H1 (cell line): ENCODE results near the gene KLF14. TPM values are rescaled to one million over a fixed set of nuclear protein-coding genes. Genes with fewer than 3 reads are reported as not detected.

Experiments used
- CTCF ChIA-PET: fragments of 300-600 bp; sonication (Branson Sonifier 250); formaldehyde crosslinking; loops from one replicate; lab custom pipeline; 2021; ENCODE audit not compliant: partially characterized antibody; lab: Charles Lee
- POLR2A ChIA-PET: fragments of 300-600 bp; sonication (Branson Sonifier 250); formaldehyde crosslinking; loops from one replicate; lab custom pipeline; 2021; ENCODE audit warnings: inconsistent platforms; ENCODE audit not compliant: partially characterized antibody; lab: Charles Lee
- DNase-seq, 2 experiments: peaks; one replicate each; pipeline versions ENCODE4 v3.0.0 to v3.0.0-alpha.2; 2010 to 2022; ENCODE audit warnings: low spot score in 2 of 2, low read depth in 1 of 2, mixed read lengths in 1 of 2
- FAIRE-seq: peaks from 2 replicates; lab custom pipeline; 2011; peaks lifted over from hg19 to GRCh38; lab: Jason Lieb, UNC
- H2AFZ ChIP-seq: 2 replicates; pipeline ENCODE4 v1.8.1; 2012; ENCODE audit warnings: low read length, inconsistent platforms
- H2AK5ac ChIP-seq: 2 replicates; pipeline ENCODE4 v1.6.1; 2013; ENCODE audit warnings: low read depth, low read length
- H2BK120ac ChIP-seq: replicated peaks from 2 replicates; pipeline ENCODE3; 2013; ENCODE audit warnings: low read depth, low read length, inconsistent platforms
- H2BK12ac ChIP-seq: 2 replicates; pipeline ENCODE4 v1.6.1; 2013; ENCODE audit warnings: low read depth, low read length
- H2BK15ac ChIP-seq: 2 replicates; pipeline ENCODE4 v1.6.1; 2013; ENCODE audit warnings: low read length
- H2BK20ac ChIP-seq: 2 replicates; pipeline ENCODE4 v1.6.1; 2013; ENCODE audit warnings: low read length
- H2BK5ac ChIP-seq: 2 replicates; pipeline ENCODE4 v1.6.1; 2013; ENCODE audit warnings: low read depth, low read length
- H3K14ac ChIP-seq: 2 replicates; pipeline ENCODE4 v1.6.1; 2013; ENCODE audit warnings: inconsistent platforms; ENCODE audit not compliant: insufficient read length
- H3K18ac ChIP-seq: 2 replicates; pipeline ENCODE4 v1.6.1; 2013; ENCODE audit warnings: low read length; ENCODE audit errors: extremely low read depth
- H3K23ac ChIP-seq: 2 replicates; pipeline ENCODE4 v1.6.1; 2013; ENCODE audit warnings: inconsistent platforms; ENCODE audit not compliant: insufficient read length
- H3K23me2 ChIP-seq: 2 replicates; pipeline ENCODE4 v1.6.1; 2013; ENCODE audit warnings: low read depth, low read length
- H3K27ac ChIP-seq: 2 replicates; pipeline ENCODE4 v1.6.1; 2011; ENCODE audit warnings: low read depth, low read length, inconsistent platforms
- H3K27me3 ChIP-seq, 4 experiments: replicated peaks in 1 of 4; 1 replicate in 1 of 4; 2 replicates in 3 of 4; pipeline versions ENCODE4 v1.6.1 to v1.8.1; 2011 to 2013; ENCODE audit warnings: low read length in 3 of 4, mild to moderate bottlenecking in 3 of 4, inconsistent platforms in 2 of 4, mixed read lengths in 2 of 4, moderate library complexity in 1 of 4; ENCODE audit not compliant: control insufficient read depth in 3 of 4, insufficient read depth in 3 of 4; ENCODE audit errors: extremely low read depth in 1 of 4
- H3K36me3 ChIP-seq, 4 experiments: 2 replicates each; pipeline versions ENCODE4 v1.6.1 to v1.8.1; 2011 to 2013; ENCODE audit warnings: mild to moderate bottlenecking in 4 of 4, low read length in 3 of 4, moderate library complexity in 2 of 4, control low read depth in 1 of 4, inconsistent platforms in 1 of 4; ENCODE audit not compliant: insufficient read depth in 4 of 4, control insufficient read depth in 2 of 4
- H3K4ac ChIP-seq: replicated peaks from 2 replicates; pipeline ENCODE3; 2013; ENCODE audit warnings: low read length, low read depth, mixed read lengths, inconsistent platforms; ENCODE audit not compliant: insufficient read length
- H3K4me1 ChIP-seq, 4 experiments: replicated peaks in 1 of 4; 1 replicate in 1 of 4; 2 replicates in 3 of 4; pipeline versions ENCODE4 v1.6.1 to v1.8.1; 2011 to 2013; ENCODE audit warnings: low read length in 3 of 4, inconsistent platforms in 2 of 4, mixed read lengths in 1 of 4; ENCODE audit not compliant: insufficient read depth in 4 of 4, control insufficient read depth in 3 of 4
- H3K4me2 ChIP-seq, 2 experiments: 2 replicates each; pipeline versions ENCODE4 v1.6.1 to v1.8.1; 2011 to 2013; ENCODE audit warnings: low read depth in 2 of 2, low read length in 2 of 2, control low read depth in 1 of 2, inconsistent platforms in 1 of 2, mild to moderate bottlenecking in 1 of 2; ENCODE audit not compliant: insufficient read depth in 1 of 2
- H3K4me3 ChIP-seq, 4 experiments: fragments of 200-600, 300-600 bp in 1 of 4; sonication (generic), shearing (Covaris generic), sonication (Bioruptor Twin) in 1 of 4; 2 replicates each; pipeline versions ENCODE4 v1.5.1 to v1.8.1; 2011 to 2016; ENCODE audit warnings: low read length in 4 of 4, low read depth in 3 of 4, control low read depth in 2 of 4, inconsistent platforms in 2 of 4, mild to moderate bottlenecking in 2 of 4, mixed read lengths in 1 of 4, moderate library complexity in 1 of 4; ENCODE audit not compliant: insufficient read depth in 2 of 4; ENCODE audit errors: extremely low read depth in 1 of 4
- H3K56ac ChIP-seq: replicated peaks from 2 replicates; pipeline ENCODE3; 2013; ENCODE audit warnings: low read depth, mild to moderate bottlenecking, mixed read lengths, low read length, inconsistent platforms; ENCODE audit not compliant: insufficient read length
- H3K79me1 ChIP-seq: 2 replicates; pipeline ENCODE4 v1.6.1; 2013; ENCODE audit warnings: low read depth, low read length, control low read depth
- H3K79me2 ChIP-seq, 2 experiments: 2 replicates each; pipeline versions ENCODE4 v1.6.1 to v1.8.1; 2012 to 2013; ENCODE audit warnings: low read length in 2 of 2, mild to moderate bottlenecking in 2 of 2, inconsistent platforms in 1 of 2; ENCODE audit not compliant: insufficient read depth in 2 of 2, control insufficient read depth in 1 of 2
- H3K9ac ChIP-seq, 4 experiments: replicated peaks in 1 of 4; 1 replicate in 1 of 4; 2 replicates in 3 of 4; pipeline versions ENCODE4 v1.6.1 to v1.8.1; 2011 to 2013; ENCODE audit warnings: low read depth in 3 of 4, low read length in 3 of 4, control low read depth in 2 of 4, mild to moderate bottlenecking in 2 of 4, moderate library complexity in 2 of 4, inconsistent platforms in 1 of 4; ENCODE audit errors: extremely low read depth in 1 of 4
- H3K9me3 ChIP-seq, 2 experiments: 2 replicates each; pipeline versions ENCODE4 v1.6.1 to v1.8.1; 2012 to 2013; ENCODE audit warnings: mild to moderate bottlenecking in 2 of 2, moderate library complexity in 2 of 2, control low read depth in 1 of 2, inconsistent platforms in 1 of 2, low read depth in 1 of 2, low read length in 1 of 2, mixed read lengths in 1 of 2; ENCODE audit not compliant: insufficient read depth in 2 of 2
- H4K20me1 ChIP-seq, 2 experiments: replicated peaks in 1 of 2; 2 replicates each; pipeline versions ENCODE3 to v1.8.1; 2011 to 2013; ENCODE audit warnings: inconsistent platforms in 2 of 2, low read length in 2 of 2, mild to moderate bottlenecking in 1 of 2; ENCODE audit not compliant: insufficient read depth in 2 of 2, control insufficient read depth in 1 of 2
- H4K5ac ChIP-seq: 2 replicates; pipeline ENCODE4 v1.6.1; 2013; ENCODE audit warnings: low read length, low read depth, mixed read lengths, inconsistent platforms; ENCODE audit not compliant: insufficient read length
- H4K8ac ChIP-seq: 2 replicates; pipeline ENCODE4 v1.8.0; 2013; ENCODE audit warnings: mild to moderate bottlenecking, moderate library complexity, low read length, inconsistent platforms; ENCODE audit not compliant: insufficient read depth; ENCODE audit errors: extremely low read depth
- H4K91ac ChIP-seq: replicated peaks from 2 replicates; pipeline ENCODE3; 2013; ENCODE audit warnings: low read length, mixed read lengths, inconsistent platforms; ENCODE audit not compliant: insufficient read length
- BACH1 ChIP-seq: IDR thresholded peaks from 2 replicates; pipeline ENCODE4 v1.6.1; 2012; ENCODE audit warnings: low read length, improper control_type of control experiment
- BRCA1 ChIP-seq: IDR thresholded peaks from 2 replicates; pipeline ENCODE4 v1.6.1; 2012; ENCODE audit warnings: low read depth, low read length, improper control_type of control experiment
- JUN ChIP-seq: IDR thresholded peaks from 2 replicates; pipeline ENCODE4 v1.6.1; 2011; ENCODE audit warnings: low read depth, mild to moderate bottlenecking, improper control_type of control experiment, low read length
- KDM5A ChIP-seq: fragments of 200-600 bp; IDR thresholded peaks from 2 replicates; pipeline ENCODE4 v1.7.1; 2012; ENCODE audit warnings: mild to moderate bottlenecking, low read length, inconsistent platforms, mixed read lengths
- MAFK ChIP-seq: IDR thresholded peaks from 2 replicates; pipeline ENCODE4 v1.6.1; 2012; ENCODE audit warnings: low read depth, mild to moderate bottlenecking, improper control_type of control experiment, low read length
- NRF1 ChIP-seq: IDR thresholded peaks from 2 replicates; pipeline ENCODE4 v1.6.1; 2011; ENCODE audit warnings: mild to moderate bottlenecking, low read depth, low read length, improper control_type of control experiment
- WGBS, 2 experiments: shearing (Covaris generic) in 1 of 2; methylation state at CpG; one replicate each; pipeline versions ENCODE4 v1.1.6 to v1.1.7; 2013 to 2015; ENCODE audit warnings: low lambda C conversion rate in 2 of 2, mixed read lengths in 2 of 2, inconsistent platforms in 1 of 2, low coverage in 1 of 2, missing lambda C conversion rate in 1 of 2; ENCODE audit not compliant: insufficient replicate concordance in 2 of 2, insufficient coverage in 1 of 2, insufficient read length in 1 of 2; ENCODE audit errors: extremely low coverage in 1 of 2, missing lambda C conversion rate in 1 of 2; 5-methylcytosine and 5-hydroxymethylcytosine counted together
- polyA plus RNA-seq, 7 experiments: library from polyadenylated mRNA; depleted of rRNA in 3 of 7; stranded (reverse) in 5 of 7; unstranded in 2 of 7; fragments of >200 nt in 5 of 7; fragments of 200-250 nt in 2 of 7; gene quantifications; 1 replicate in 5 of 7; 2 replicates in 1 of 7; 4 replicates in 1 of 7; pipeline versions ENCODE4 v1.2.1 to v1.2.3, GENCODE V29; 2011 to 2013; ENCODE audit warnings: missing spikeins in 2 of 7, mixed read lengths in 2 of 7
- total RNA-seq: library from RNA; stranded (reverse); fragmentation: NEBNext Ultra II Directional; extraction: Animal tissue kit (Norgen Biotek cat#: 25700); gene quantifications from 2 replicates; pipeline ENCODE4 v1.2.1, GENCODE V29; 2021
- TF ChIP-seq, protein P1 (sequence below): IDR thresholded peaks from 2 replicates; pipeline ENCODE4 v1.6.1; 2012; ENCODE audit warnings: inconsistent platforms

Gene KLF14
- total and polyA plus RNA-seq, 2 of the 8 experiments (the other 6 are each of a cell fraction or from before 2014, with no cell fraction given), result 0.02 TPM; not detected in 1

- H3K36me3 ChIP-seq, result no peaks in the 10 kb centered on the region
Measured at GRCh38 chr7:130689683-130690082, 44.3 kb downstream of the KLF14 start.

More at GRCh38 chr7:130689683-130690082, 44.3 kb downstream of the KLF14 start:
- ChIA-PET CTCF (no interaction called here), POLR2A (no interaction called here)
- no peak overlapping the region for H4K91ac ChIP-seq
- WGBS, 2 experiments, result 100% methylated on average over 1 of the region's 1 CpG; no CpG with 5 or more reads in 1 of the 2 experiments
- no peak overlapping the region for H3K14ac ChIP-seq
- peaks cover 18 to 20% of the 10 kb centered on the region in 2 experiments; a peak in 3 of 4 replicates for H3K9me3 ChIP-seq
- H3K4ac ChIP-seq, result no peak overlapping the region
- H3K79me1 ChIP-seq, result no peaks in the 10 kb centered on the region
- no peak overlapping the region for H4K8ac ChIP-seq
- no peak overlapping the region for H3K9ac ChIP-seq
- no peak overlapping the region for H2BK120ac ChIP-seq
- H3K4me2 ChIP-seq, result no peak overlapping the region
- no peak overlapping the region for H2BK5ac ChIP-seq
- no peak overlapping the region for H2AFZ ChIP-seq
- H3K23me2 ChIP-seq, result no peaks in the 10 kb centered on the region; the same call in 1 of the 2 replicates
- H3K18ac ChIP-seq, result no peak overlapping the region
- no peak overlapping the region for H2AK5ac ChIP-seq
- H3K27ac ChIP-seq, result no peak overlapping the region
- H3K27me3 ChIP-seq, result no peaks in the 10 kb centered on the region
- no peak overlapping the region for H2BK20ac ChIP-seq
- H4K20me1 ChIP-seq, result no peaks in the 10 kb centered on the region
- H4K5ac ChIP-seq, result no peak overlapping the region
- no peak overlapping the region for H3K23ac ChIP-seq
- no peak overlapping the region for H3K4me3 ChIP-seq
- no peak overlapping the region for H2BK12ac ChIP-seq
- TF ChIP-seq KDM5A, result no peak
- no peak for TF ChIP-seq BACH1
- TF ChIP-seq BRCA1, result no peak
- no peak for TF ChIP-seq JUN
- TF ChIP-seq NRF1, result no peak
- no peak for TF ChIP-seq MAFK
- TF ChIP-seq, protein P1, sequence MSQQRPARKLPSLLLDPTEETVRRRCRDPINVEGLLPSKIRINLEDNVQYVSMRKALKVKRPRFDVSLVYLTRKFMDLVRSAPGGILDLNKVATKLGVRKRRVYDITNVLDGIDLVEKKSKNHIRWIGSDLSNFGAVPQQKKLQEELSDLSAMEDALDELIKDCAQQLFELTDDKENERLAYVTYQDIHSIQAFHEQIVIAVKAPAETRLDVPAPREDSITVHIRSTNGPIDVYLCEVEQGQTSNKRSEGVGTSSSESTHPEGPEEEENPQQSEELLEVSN, result no peak
- FAIRE-seq, result no peak
- no peak for DNase-seq
- H3K56ac ChIP-seq, result no peak overlapping the region
- no peaks in the 10 kb centered on the region for H3K79me2 ChIP-seq
- H2BK15ac ChIP-seq, result no peak overlapping the region
- no peaks in the 10 kb centered on the region for H3K4me1 ChIP-seq
